HG02642 (cell line): ENCODE data around the gene ATP5F1B.
"Not testable (repeated sequence)": the region's sequence is repeated elsewhere in the genome, so short reads cannot be mapped to it uniquely, and the experiment has no call there.

Experiments used
- ATAC-seq: cut with Tn5 transposase; IDR thresholded peaks from one replicate; pipeline ENCODE4 v1.9.1; 2021; ENCODE audit warnings: mild to moderate bottlenecking; ENCODE audit not compliant: unreplicated experiment, poor library complexity

Gene ATP5F1B

GRCh38 chr12:56653781-56654180 lies 8.0 kb upstream of the ATP5F1B start:
- not testable (repeated sequence) for ATAC-seq

- ATAC-seq, result not testable (repeated sequence)
Observed at GRCh38 chr12:56648023-56648422, 2.2 kb upstream of the ATP5F1B start.

GRCh38 chr12:56645201-56645716 lies 525 bp downstream of the ATP5F1B start:
- ATAC-seq, result no peak

- no peak for ATAC-seq
Observed at GRCh38 chr12:56644654-56645053, 1.1 kb downstream of the ATP5F1B start.

- ATAC-seq, result no peak
Observed at GRCh38 chr12:56641219-56641618, 4.6 kb downstream of the ATP5F1B start.

GRCh38 chr12:56637621-56638020 lies 8.2 kb downstream of the ATP5F1B start:
- ATAC-seq, result no peak

- ATAC-seq, result peak; percentile 59
Observed at GRCh38 chr12:56636675-56637540, 8.9 kb downstream of the ATP5F1B start.

- peak; percentile 48 for ATAC-seq
Observed at GRCh38 chr12:56635806-56636674, 9.7 kb downstream of the ATP5F1B start.

- ATAC-seq, result peak; percentile 25
Observed at GRCh38 chr12:56634837-56635791, 10.7 kb downstream of the ATP5F1B start.

GRCh38 chr12:56634242-56634836 lies 11.4 kb downstream of the ATP5F1B start:
- ATAC-seq, result no peak

- ATAC-seq, result no peak
Observed at GRCh38 chr12:56633468-56634241, 12.1 kb downstream of the ATP5F1B start.

- ATAC-seq, result no peak
Observed at GRCh38 chr12:56632701-56633467, 12.9 kb downstream of the ATP5F1B start.

- peak; percentile 20 for ATAC-seq
Observed at GRCh38 chr12:56631790-56632700, 13.7 kb downstream of the ATP5F1B start.

- peak; percentile 65 for ATAC-seq
Observed at GRCh38 chr12:56630180-56630632, 15.6 kb downstream of the ATP5F1B start, which contains the start of gene BAZ2A. Gene BAZ2A (minus strand): TSS chr12:56630326. CDS start chr12:56617530, 12,796 bp downstream.

- ATAC-seq, result peak; percentile 10
Observed at GRCh38 chr12:56629459-56630179, 16.2 kb downstream of the ATP5F1B start.
